Chondrocyte (in vitro differentiated cells): ENCODE data around the gene ZNF556. TPM values are rescaled to one million over a fixed set of nuclear protein-coding genes. Genes with fewer than 3 reads are reported as not detected.
"Not testable (repeated sequence)": the region's sequence is repeated elsewhere in the genome, so short reads cannot be mapped to it uniquely, and the experiment has no call there.

Experiments used
- DNase-seq: peaks from one replicate; pipeline ENCODE4 v3.0.0; 2021; ENCODE audit warnings: mixed read lengths, low spot score
- H3K27ac Mint-ChIP-seq: one replicate; pipeline ENCODE4 v1.8.0; 2021; ENCODE audit warnings: mild to moderate bottlenecking, moderate library complexity, mixed read lengths; ENCODE audit not compliant: unreplicated experiment
- H3K27me3 Mint-ChIP-seq: 2 replicates; pipeline ENCODE4 v1.8.0; 2021; ENCODE audit warnings: low read depth, mixed read lengths
- H3K36me3 Mint-ChIP-seq: 2 replicates; pipeline ENCODE4 v1.8.0; 2021; ENCODE audit warnings: low read depth, mixed read lengths
- H3K4me1 Mint-ChIP-seq: 2 replicates; pipeline ENCODE4 v1.8.0; 2021; ENCODE audit warnings: low read depth, mild to moderate bottlenecking, mixed read lengths
- H3K4me3 Mint-ChIP-seq: one replicate; pipeline ENCODE4 v1.8.0; 2021; ENCODE audit warnings: mild to moderate bottlenecking, moderate library complexity, mixed read lengths; ENCODE audit not compliant: unreplicated experiment
- H3K9me3 Mint-ChIP-seq: 2 replicates; pipeline ENCODE4 v1.8.0; 2021; ENCODE audit warnings: low read depth, mixed read lengths
- CTCF ChIP-seq: fragments of 200-600 bp; sonication (generic); IDR thresholded peaks from 2 replicates; pipeline ENCODE4 v1.5.0; 2021; ENCODE audit warnings: antibody characterized with exemption, mild to moderate bottlenecking, moderate library complexity
- total RNA-seq: library from RNA; stranded (reverse); gene quantifications from 3 replicates; pipeline ENCODE4 v1.2.1, GENCODE V29; 2021

The ZNF556 gene
- total RNA-seq, 1 donor from 2014 or later, result not detected

GRCh38 chr19:2866495-2867024, 575 bp upstream of the ZNF556 start:
- DNase-seq, result no peak
- no peak overlapping the region for H3K4me3 Mint-ChIP-seq

GRCh38 chr19:2869618-2870017, 2.5 kb downstream of the ZNF556 start:
- no peaks in the 10 kb centered on the region for H3K9me3 Mint-ChIP-seq
- no peak overlapping the region for H3K4me3 Mint-ChIP-seq
- TF ChIP-seq CTCF, result no peak
- no peak overlapping the region for H3K27ac Mint-ChIP-seq
- H3K36me3 Mint-ChIP-seq, result no peaks in the 10 kb centered on the region
- no peaks in the 10 kb centered on the region for H3K4me1 Mint-ChIP-seq
- H3K27me3 Mint-ChIP-seq, result no peaks in the 10 kb centered on the region
- DNase-seq, result no peak

More at GRCh38 chr19:2866495-2867024, 575 bp upstream of the ZNF556 start:
- peaks cover 3% of the 10 kb centered on the region for H3K9me3 Mint-ChIP-seq
- no peak for TF ChIP-seq CTCF
- no peak overlapping the region for H3K27ac Mint-ChIP-seq
- H3K36me3 Mint-ChIP-seq, result peaks cover 2% of the 10 kb centered on the region
- H3K4me1 Mint-ChIP-seq, result no peaks in the 10 kb centered on the region
- peaks cover 4% of the 10 kb centered on the region for H3K27me3 Mint-ChIP-seq

- TF ChIP-seq CTCF, result peak; percentile 58
- H3K27ac Mint-ChIP-seq, H3K9me3 Mint-ChIP-seq, DNase-seq, H3K4me3 Mint-ChIP-seq, H3K27me3 Mint-ChIP-seq, H3K4me1 Mint-ChIP-seq, H3K36me3 Mint-ChIP-seq: not testable (repeated sequence)
Measured at GRCh38 chr19:2872175-2872574, 5.0 kb downstream of the ZNF556 start.

GRCh38 chr19:2877398-2878331, 10.5 kb downstream of the ZNF556 start:
- no peak overlapping the region for H3K27ac Mint-ChIP-seq
- no peaks in the 10 kb centered on the region for H3K4me1 Mint-ChIP-seq
- no peak for TF ChIP-seq CTCF
- peaks cover 16% of the 10 kb centered on the region for H3K9me3 Mint-ChIP-seq
- H3K36me3 Mint-ChIP-seq, result peaks cover 2% of the 10 kb centered on the region
- no peak overlapping the region for H3K4me3 Mint-ChIP-seq
- DNase-seq, result no peak
- H3K27me3 Mint-ChIP-seq, result no peaks in the 10 kb centered on the region

GRCh38 chr19:2883686-2884439, 16.7 kb downstream of the ZNF556 start:
- no peak for TF ChIP-seq CTCF

More at GRCh38 chr19:2883686-2884439, 16.7 kb downstream of the ZNF556 start:
- Mint-ChIP-seq H3K27me3 (peaks cover 4% of the 10 kb centered on the region), H3K27ac (no peak overlapping the region), H3K4me1 (no peaks in the 10 kb centered on the region), H3K9me3 (peaks cover 4% of the 10 kb centered on the region), H3K36me3 (no peaks in the 10 kb centered on the region), H3K4me3 (no peak overlapping the region)
- DNase-seq, result no peak
